Neural cell (in vitro differentiated cells): ENCODE measurements around the gene GLI2.

ENCODE experiments used
- CTCF ChIP-seq: fragments of 450-650 bp; IDR thresholded peaks from 2 replicates; pipeline ENCODE4 v1.5.1; 2014; ENCODE audit warnings: antibody characterized with exemption, mild to moderate bottlenecking, moderate library complexity; ENCODE audit not compliant: poor library complexity, severe bottlenecking
- EP300 ChIP-seq: fragments of 450-650 bp; conservative IDR thresholded peaks from 2 replicates; pipeline ENCODE4 v1.6.1; 2014; ENCODE audit warnings: antibody characterized with exemption, mild to moderate bottlenecking, moderate library complexity; ENCODE audit not compliant: poor library complexity, severe bottlenecking
- EZH2 ChIP-seq: fragments of 200-600, 300-800 bp; shearing (Covaris generic), sonication (generic); IDR thresholded peaks from 2 replicates; pipeline ENCODE4 v1.6.1; 2014; ENCODE audit warnings: antibody characterized with exemption, low read length, borderline replicate concordance, mild to moderate bottlenecking; ENCODE audit not compliant: insufficient read depth, poor library complexity, severe bottlenecking
- POLR2AphosphoS5 ChIP-seq: IDR thresholded peaks from 2 replicates; pipeline ENCODE4 v1.6.1; 2012
- RAD21 ChIP-seq: fragments of 450-650 bp; conservative IDR thresholded peaks from 2 replicates; pipeline ENCODE4 v1.6.1; 2014; ENCODE audit warnings: antibody characterized with exemption, mild to moderate bottlenecking, moderate library complexity
- REST ChIP-seq: IDR thresholded peaks from 2 replicates; pipeline ENCODE4 v1.6.1; 2012; ENCODE audit warnings: borderline replicate concordance
- TAF1 ChIP-seq: IDR thresholded peaks from 2 replicates; pipeline ENCODE4 v1.6.1; 2012; ENCODE audit warnings: low read depth

GRCh38 chr2:120748310-120748709, 12.6 kb downstream of the GLI2 start:
- TF ChIP-seq CTCF (no peak), POLR2AphosphoS5 (no peak), RAD21 (no peak), EP300 (no peak), REST (no peak), EZH2 (no peak), TAF1 (no peak)
